CD4-positive, alpha-beta T cell treated with Interleukin-4 for 4 hours (primary cell): ENCODE results near the gene TIRAP.
"Not testable (repeated sequence)": the region's sequence is repeated elsewhere in the genome, so short reads cannot be mapped to it uniquely, and the experiment has no call there.

ENCODE experiments used
- DNase-seq: peaks from one replicate; pipeline ENCODE4 v3.0.0-alpha.2; 2020

TIRAP gene, protein sequence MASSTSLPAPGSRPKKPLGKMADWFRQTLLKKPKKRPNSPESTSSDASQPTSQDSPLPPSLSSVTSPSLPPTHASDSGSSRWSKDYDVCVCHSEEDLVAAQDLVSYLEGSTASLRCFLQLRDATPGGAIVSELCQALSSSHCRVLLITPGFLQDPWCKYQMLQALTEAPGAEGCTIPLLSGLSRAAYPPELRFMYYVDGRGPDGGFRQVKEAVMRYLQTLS

DNA sequence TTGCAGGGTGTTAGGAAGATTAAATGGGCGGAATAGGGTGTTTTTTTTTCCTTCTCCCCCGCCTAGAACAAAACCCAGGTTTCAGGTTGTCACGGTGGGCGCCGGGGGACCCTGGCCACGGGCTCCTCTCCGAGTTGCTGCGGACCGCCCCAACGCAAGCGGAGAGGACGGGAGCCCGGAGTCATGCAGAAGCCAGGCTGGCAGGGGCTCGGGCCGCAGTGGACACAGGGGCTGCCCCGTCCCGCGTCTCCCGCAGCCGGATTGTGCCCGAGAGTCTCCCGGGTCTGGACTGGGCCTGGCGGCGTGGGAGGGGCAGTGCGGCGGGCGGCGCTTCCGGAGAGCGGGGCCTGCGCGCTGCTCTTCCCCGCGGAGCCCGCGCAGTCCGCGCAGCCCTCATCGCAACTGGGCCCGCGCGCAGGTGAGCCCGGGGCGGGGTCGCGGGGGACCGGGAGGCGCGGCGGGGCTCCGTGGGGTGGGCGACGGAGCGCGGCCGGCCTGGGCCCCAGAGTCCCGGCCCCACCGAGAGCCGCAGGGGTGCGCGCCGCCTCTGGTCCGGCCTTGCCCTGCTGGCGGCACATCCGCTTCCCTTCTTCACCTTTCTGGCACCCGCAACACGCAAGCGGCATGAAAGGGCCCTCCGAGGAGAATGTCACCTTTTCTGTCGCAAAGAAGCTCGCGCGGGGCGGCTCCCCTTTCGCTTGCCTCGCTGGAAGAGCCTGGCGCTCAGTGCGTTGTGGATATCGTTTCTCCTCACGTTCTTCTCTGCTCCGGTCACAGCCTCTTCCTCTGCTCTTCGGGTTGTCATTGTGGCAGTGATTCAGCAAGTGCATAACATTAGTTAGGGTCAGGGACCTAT, at the start of gene TIRAP:
Gene TIRAP (plus strand): TSS at position 358 of the 856 bp plus-strand sequence. CDS start 7,802 bp downstream, outside the sequence.
- peak; percentile 60 for DNase-seq

DNA sequence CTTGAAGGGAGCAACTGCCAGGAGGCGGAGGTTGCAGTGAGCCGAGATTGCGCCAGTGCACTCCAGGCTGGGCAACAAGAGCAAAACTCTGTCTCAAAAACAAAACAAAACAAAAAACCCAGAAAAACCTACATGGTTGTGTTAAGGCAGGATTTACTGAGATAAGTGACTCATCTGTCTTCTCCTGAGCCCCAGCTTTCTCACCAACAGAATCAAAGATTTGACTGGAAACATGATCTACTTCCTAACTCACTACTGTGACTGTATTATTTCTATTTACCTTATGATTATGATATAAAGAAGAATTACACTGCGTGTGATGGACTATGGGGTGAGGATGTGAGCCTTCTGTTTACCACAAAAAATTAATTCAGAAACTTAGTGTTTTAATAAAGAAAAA, 49.5 kb upstream of the TIRAP start:
- no peak for DNase-seq

DNA sequence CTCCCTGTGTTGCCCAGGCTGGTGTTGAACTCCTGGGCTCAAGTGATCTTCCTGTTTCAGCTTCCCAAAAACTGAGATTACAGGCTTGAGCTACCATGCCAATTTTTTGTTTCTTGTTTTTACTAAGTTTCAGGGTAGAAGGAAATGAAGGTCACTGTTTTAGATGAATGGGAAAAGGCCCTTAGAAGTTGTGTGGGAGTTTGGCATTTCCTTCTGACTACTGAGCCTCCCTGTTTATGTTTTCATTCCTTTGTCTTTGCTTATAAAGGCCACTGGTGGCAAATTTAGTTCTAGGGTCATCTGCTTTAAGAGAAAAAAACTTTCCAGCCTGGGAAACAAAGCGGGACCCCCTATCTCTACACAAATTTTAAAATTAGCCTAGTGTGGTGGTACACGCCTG, 36.3 kb upstream of the TIRAP start:
- DNase-seq, result no peak

DNA sequence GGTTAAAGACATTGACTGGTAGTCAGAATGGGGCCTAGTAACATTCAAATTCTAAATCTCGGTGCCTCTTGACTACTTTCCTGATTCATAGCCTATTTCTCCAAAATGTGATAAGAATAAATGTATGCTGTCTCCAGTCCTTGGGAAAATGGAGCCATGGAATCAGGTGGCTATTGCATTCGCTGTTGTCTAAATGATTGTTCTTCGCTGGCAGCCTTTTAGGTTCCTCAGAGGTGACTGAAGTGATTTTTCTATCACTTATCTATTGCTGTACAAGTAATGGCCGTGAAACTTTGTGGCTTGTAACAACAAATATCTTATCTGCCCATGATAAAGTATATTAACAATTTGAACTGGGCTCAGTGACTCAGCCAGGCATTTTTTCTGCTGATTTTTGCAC, 29.6 kb upstream of the TIRAP start:
- DNase-seq, result no peak

DNA sequence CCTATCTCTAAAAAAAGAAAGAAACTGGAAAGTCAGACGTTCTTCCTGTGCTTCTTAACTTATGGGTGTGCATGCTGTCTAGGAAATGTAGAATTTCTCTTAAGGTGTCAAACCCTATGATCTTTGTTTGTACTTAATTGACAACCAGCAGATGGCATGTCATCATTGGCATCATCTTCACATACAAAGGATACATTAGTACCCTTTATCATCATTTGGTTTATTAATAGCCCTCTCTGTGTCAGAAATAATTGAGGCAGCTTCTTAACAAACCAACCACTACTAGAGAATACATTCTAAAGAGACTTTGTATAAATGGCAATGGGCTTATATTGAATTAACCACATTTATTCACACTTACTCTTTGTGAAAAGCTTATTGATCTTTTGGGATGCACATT, 28.1 kb upstream of the TIRAP start:
- DNase-seq, result no peak

DNA sequence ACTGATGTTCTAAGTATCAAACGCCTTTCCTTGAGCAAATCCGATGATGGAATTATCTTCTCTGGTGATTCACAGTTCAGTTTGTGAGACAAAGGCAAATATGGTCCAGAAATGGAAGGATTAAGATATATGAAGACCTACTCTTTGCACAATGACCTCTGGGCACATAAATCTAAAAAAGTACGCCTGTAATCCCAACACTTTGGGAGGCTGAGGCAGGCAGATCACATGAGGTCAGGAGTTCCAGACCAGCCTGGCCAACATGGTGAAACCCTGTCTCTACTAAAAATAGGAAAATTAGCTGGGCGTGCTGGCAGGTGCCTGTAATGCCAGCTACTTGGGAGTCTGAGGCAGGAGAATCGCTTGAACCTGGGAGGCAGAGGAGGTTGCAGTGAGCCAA, 27.4 kb upstream of the TIRAP start:
- DNase-seq, result not testable (repeated sequence)

DNA sequence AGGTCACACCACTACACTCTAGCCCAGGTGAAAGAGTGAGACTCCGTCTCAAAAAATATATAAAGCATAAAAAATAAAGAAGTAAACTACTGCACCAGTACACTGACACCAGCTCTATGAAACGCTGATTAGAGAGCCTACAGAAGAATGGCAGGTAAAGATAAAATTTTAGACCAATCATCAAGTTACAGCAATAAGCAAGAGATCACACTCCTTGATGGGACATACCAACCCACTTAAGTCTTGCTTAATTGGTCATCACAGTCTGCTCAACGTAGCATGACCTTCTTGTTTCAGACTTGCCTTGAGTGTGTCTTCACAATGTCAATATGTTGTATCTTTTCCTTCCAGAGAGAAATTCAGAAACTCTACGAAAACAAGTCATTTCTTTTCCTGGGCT, 26.7 kb upstream of the TIRAP start:
- no peak for DNase-seq

DNA sequence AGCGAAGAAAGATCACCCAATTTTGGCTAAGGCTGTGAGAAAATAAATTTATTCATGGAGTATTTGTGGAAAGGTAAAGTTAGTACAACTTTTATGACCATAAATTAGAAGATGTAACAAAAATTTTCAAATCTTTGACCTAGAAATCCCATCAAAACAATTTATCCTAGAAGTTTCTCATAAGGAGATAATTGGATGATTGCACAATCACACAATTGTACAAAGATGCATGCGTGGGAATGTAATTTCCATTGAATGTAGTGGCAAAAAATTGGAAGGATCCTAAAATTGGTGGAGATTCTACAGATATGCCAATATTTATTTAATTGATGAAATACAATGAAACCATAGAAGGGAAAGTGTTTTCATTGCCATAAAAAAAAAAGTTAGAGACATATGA, 25.7 kb upstream of the TIRAP start:
- DNase-seq, result no peak

DNA sequence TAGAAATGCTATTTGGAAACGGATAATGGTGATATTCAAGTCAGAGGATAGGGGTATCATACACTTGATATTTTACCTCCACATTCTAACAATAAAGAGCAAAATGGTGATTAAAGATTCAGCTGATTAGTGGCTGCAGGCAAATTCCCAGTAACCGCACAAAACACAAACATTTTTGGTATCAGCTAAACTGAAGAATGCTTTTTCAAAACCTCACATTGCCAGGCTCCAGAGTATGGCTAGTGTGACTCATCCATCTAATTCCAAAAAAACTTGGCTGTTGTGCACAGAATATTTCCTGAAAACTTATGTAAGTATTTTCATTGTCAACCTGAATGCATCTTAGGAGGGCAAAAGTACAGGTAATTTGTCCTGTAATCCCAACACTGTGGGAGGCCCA, 25.1 kb upstream of the TIRAP start:
- no peak for DNase-seq

DNA sequence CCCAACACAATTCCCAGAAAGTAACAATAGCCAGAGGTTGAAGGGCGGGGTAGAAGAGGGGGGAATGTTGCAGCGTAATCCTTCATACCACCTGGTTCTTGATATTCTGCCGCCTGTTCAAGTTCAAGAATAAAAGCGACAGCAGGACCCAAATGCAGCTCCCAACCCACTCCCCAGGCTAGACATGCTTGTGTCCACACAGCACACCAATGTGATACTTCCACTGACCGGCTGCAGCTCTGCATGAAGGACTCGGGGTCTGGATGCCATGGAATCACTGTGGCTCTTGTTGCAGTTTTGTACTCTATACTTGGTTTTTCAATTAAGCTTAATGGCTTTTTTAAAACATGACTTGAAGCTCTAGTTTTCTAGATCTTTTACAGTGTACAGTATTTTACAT, 20.7 kb upstream of the TIRAP start:
- DNase-seq, result no peak

DNA sequence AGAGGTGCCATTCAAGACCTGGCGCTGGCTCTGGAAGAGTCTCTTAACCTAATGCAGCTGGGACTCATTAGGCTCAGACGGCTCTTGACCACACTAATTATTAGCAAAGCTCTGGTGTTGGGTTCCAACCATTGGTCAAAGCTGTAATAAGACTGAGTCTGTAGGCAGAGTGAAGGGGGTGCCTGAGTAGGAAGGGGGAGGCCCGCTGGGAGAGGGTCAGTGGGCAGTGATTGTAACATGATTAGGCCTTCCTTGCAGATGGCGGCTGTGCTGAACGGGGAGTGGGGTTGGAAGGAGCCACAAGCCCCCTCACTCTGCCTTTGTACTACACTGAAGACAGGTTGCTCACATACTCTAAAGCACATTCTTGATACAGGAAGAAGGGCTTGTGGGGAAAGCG, 19.4 kb upstream of the TIRAP start:
- no peak for DNase-seq

DNA sequence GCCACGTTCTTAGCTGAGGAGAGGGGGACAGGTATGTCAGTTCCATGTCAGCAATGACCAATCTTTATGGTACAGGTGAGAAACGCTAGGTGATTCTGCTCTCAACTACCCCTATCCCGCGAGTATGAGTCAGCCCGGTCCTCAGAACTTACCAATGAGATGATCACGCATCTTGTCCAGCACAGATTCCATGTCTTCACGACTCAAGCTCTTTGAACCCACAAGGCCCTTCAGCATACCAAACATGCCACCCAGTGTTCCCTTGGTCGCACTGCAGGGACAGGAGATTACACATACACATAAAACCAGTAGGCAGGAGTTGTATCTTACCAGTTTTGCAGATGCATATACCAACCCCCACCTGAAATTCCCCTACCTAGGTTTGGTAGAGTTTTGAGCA, 17.1 kb upstream of the TIRAP start:
- DNase-seq, result no peak

DNA sequence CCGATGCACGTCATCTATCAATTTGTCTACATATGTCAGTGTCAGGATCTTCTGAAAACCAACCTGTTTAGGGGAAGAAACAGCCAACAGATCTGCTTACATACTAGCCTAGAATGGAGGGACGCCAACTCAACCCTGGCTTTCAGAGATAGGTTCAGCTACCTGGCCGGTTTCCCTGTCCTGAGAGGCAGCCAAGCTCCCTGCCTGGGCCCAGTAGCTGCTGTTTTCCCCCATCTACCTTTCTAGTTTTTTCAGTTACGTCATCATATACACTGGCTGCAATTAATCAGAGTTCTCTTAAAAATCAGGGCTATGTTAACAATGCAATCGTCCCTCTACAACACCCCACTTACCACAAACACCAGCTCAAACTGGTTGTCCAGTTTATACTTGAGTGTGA, 15.2 kb upstream of the TIRAP start:
- no peak for DNase-seq

DNA sequence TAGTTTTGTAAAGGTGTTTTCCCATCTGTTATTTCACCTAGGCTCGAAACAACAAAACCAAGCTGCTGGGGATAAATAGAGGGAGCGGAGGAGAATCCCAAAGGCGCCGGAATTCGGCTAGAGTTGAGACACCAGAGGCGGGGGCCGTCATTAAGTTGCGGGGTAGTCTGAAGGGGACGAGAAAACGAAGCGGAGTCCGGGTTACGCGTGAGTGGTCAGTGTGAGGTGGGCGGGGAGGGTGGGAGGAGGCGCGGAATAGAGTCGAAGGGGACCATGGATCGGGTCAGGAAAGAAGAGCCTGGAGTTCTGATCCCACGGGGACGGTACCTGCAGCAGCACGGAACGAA, 14.6 kb upstream of the TIRAP start:
- no peak for DNase-seq

DNA sequence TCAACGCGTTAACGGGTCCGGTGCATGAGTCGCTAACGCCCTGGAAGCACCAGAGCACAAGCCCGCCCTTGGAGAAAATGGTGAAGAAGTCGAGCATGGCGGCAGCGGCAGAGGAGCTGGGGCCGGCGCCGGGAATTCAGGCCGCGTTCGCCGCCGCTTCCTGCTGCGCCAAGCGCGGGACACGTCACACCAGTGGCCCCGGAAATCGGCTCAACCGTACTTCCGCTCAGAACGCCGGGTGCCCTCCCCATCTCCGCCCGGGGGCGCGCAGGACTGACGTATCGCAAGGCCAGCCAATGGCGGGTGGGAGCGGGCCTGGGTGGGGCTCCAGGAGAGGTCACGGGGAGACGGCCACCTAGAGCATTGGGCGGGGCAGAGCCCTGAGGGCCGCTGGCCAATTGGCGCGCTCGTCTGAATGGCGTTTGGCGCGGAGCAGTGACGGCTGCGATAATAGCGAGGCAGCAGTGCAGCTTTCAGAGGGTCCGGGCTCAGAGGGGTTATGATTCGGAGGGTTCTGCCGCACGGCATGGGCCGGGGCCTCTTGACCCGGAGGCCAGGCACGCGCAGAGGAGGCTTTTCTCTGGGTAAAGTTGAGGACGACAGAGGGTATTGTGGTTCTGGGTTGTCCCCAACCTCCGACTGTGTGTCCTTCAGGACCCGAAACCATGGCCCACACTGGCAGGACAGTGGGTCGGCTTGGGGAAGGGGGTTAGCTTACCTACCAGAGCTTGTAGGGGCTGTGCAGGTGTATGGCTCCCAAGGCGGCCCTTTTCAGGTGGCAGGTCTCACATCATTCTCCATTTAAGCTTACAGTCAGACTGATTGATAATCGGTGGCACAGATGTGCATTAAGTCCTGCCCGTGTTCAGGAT, 13.9 kb upstream of the TIRAP start, which contains the start of the genes FOXRED1 and SRPRA:
Gene FOXRED1 (plus strand): TSS at position 447 of the 872 bp plus-strand sequence. CDS start 53 bp downstream, at position 500.
Gene SRPRA (minus strand): TSS at position 188 of the 872 bp plus-strand sequence. CDS start 91 bp downstream, at position 97.
- peak; percentile 99 for DNase-seq

DNA sequence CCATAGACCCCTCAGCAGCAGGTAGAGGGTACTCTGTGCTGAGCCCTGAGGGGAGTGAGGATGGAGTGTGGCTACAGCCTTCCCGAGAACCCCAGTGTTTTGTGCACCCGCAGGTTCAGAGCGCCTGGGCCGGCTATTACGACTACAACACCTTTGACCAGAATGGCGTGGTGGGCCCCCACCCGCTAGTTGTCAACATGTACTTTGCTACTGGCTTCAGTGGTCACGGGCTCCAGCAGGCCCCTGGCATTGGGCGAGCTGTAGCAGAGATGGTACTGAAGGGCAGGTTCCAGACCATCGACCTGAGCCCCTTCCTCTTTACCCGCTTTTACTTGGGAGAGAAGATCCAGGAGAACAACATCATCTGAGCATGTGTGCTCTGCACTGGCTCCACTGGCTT, 5.6 kb upstream of the TIRAP start:
- DNase-seq, result no peak

DNA sequence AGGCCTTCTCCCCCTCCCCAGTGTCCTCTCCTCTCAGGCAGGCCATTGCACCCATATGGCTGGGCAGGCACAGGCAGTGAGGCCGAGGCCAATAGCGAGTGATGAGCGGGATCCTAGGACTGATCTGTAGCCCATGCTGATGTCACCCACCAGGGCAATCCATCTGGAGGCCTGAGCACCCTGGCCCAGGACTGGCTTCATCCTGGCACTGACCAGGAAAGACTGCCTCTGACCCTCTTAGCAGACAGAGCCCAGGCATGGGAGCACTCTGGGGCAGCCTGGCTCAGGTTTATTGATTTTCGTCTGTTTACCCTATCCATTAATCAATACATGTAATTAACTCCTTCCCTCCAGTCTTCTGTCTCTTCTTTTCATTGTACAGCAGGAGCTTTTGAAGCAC, 5.1 kb upstream of the TIRAP start:
- no peak for DNase-seq

DNA sequence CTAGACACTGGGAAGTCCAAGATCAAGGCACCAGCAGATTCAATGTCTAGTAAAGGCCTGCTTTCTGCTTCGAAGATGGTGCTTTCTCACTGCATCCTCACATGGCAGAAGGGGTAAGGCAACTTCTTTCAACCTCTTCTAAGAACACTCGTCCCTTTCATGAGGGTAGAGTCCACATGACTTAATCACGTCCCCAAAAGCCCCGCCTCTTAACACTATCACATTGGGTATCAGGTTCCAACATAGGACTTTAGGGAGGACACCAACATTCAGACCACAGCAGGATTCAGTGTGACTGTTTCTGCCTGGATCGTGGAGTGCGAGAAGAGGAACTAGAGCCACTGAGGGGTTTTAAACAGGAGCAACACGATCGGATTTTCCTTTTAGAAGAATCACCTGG, 3.7 kb upstream of the TIRAP start:
- no peak for DNase-seq

DNA sequence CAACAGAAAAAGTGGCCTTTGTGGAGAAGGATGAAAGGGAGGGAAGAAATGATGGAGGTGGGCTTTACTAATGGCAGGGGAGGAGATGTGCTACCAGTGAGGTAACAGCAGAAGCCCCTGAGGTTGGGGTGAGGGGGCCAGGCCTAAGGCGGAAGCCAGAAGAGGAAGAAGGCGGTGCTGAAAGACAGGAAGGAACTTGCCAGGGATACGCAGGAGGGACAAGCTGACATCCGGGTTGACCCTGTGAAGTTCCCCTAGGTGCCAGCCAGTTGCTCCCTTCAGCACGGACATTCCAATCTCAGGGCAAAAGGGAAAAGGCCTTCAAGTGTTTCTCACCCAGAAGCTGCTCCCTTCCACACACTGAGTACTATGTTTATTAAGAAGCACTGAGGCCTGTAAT, 2.3 kb upstream of the TIRAP start:
- no peak for DNase-seq

DNA sequence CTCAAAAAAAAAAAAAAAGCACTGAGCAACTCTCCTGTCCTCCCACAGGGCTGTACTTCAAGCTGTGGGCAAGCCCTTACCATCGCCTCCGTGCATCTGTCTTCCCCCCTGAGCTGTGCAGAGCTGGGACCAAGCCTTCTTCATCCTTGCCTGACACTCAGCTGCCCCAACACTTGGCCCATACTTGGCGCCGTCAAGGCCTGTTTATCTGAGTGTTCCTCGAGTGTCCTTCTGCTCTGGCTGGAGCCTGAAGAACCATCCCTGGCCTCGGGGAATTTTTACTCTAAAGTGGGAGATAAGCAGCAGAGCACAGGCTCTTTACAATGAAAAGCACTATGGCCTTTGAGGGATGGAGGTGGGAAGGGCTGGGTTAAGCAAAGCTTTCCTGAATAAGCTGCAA, 1.6 kb upstream of the TIRAP start:
- no peak for DNase-seq

DNA sequence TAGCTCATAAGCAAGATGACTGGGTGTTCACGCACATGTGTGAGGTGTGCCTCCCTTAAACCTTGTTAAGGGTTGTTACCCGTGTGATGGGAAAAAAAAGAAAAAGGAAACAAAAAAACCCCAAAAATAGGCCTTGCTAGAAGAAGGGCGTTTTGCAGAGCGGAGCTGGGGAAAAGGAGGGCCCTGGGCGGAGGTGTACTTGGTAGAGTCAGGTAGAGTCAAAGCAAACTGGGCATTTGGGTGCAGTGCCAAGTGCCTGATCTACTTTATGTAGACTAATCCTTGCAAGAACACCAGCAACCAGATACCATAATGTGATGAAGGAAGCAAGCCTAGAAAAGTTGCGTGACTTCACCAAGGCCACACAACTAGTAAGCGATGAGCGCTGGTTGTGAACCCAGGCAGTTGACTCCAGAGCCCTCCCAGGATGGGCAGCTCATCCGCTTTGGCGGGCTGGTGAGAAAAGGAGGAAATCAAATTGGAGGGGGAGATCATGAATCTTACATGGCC, 1.2 kb upstream of the TIRAP start:
- DNase-seq, result no peak

DNA sequence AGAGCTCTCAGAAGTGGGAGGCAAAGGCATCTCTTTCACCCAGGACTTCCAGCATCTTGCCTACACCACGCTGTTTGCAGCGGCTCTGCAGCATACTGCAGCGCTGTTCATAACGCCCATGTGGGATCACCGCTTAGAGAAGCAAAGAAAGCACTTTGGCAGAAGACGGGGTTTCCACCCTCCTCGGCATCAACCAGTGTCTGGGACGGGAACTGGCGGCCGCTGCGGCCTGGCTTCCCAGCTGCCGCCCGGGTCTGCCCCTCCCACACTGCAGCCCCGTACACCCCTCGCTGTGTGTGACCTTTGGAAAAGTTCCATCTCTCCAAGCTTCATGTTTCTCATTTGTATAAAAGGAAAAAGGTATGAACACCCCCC, 545 bp upstream of the TIRAP start:
- DNase-seq, result peak; percentile 39

DNA sequence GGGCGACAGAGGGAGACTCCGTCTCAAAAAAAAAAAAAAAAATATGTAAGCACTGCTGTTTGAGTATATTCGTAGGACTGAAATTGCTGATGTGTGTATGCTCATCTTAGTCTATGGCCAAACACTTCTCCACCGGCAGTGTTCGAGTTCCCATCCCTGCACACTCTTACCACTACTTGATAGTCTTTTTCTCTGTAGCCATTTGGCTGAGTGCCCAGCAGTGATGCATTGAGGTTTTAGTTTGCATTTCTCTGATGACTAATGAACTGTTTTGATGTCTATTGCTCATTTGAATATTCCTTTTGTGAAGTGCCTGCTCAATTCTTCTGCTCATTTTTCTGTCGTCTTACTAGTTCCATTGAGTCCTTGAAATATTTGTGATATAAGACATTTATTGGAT, 1.9 kb downstream of the TIRAP start:
- DNase-seq, result peak; percentile 91
